H9 (cell line): Measurements from ENCODE around the gene TESPA1. TPM values are rescaled to one million over a fixed set of nuclear protein-coding genes. Genes with fewer than 3 reads are reported as not detected.

Source experiments
- DNase-seq: peaks from one replicate; pipeline ENCODE4 v3.0.0-alpha.2; 2017
- H2AFZ ChIP-seq: one replicate; pipeline ENCODE4 v1.6.1; 2013; ENCODE audit warnings: mild to moderate bottlenecking, low read length, control low read depth, moderate library complexity
- H2AK5ac ChIP-seq: 2 replicates; pipeline ENCODE4 v1.6.1; 2013; ENCODE audit warnings: low read length, control low read depth, mixed read lengths; ENCODE audit not compliant: insufficient read length
- H2BK120ac ChIP-seq: one replicate; pipeline ENCODE4 v1.6.1; 2013; ENCODE audit warnings: low read depth, mild to moderate bottlenecking, low read length, control low read depth, inconsistent platforms; ENCODE audit not compliant: poor library complexity, severe bottlenecking
- H2BK12ac ChIP-seq: 2 replicates; pipeline ENCODE4 v1.6.1; 2013; ENCODE audit warnings: low read length, control low read depth, mixed read lengths, low read depth; ENCODE audit not compliant: insufficient read length
- H2BK15ac ChIP-seq: 2 replicates; pipeline ENCODE4 v1.6.1; 2013; ENCODE audit warnings: low read depth, low read length, control low read depth
- H2BK20ac ChIP-seq: one replicate; pipeline ENCODE4 v1.6.1; 2013; ENCODE audit warnings: low read depth, mild to moderate bottlenecking, low read length, control low read depth, inconsistent platforms; ENCODE audit not compliant: poor library complexity, severe bottlenecking
- H2BK5ac ChIP-seq: 2 replicates; pipeline ENCODE4 v1.6.1; 2013; ENCODE audit warnings: low read length, control low read depth, mixed read lengths; ENCODE audit not compliant: insufficient read length
- H3K14ac ChIP-seq: 2 replicates; pipeline ENCODE4 v1.6.1; 2013; ENCODE audit warnings: low read length, control low read depth; ENCODE audit not compliant: insufficient read depth
- H3K18ac ChIP-seq: 2 replicates; pipeline ENCODE4 v1.6.1; 2013; ENCODE audit warnings: low read depth, mild to moderate bottlenecking, mixed read lengths, low read length, control low read depth; ENCODE audit not compliant: insufficient read length
- H3K23ac ChIP-seq: 2 replicates; pipeline ENCODE4 v1.6.1; 2013; ENCODE audit warnings: low read length, control low read depth, mixed read lengths, low read depth; ENCODE audit not compliant: insufficient read length
- H3K23me2 ChIP-seq: 2 replicates; pipeline ENCODE4 v1.6.1; 2013; ENCODE audit warnings: low read depth, mild to moderate bottlenecking, mixed read lengths, low read length, control low read depth; ENCODE audit not compliant: insufficient read length, poor library complexity, severe bottlenecking
- H3K27ac ChIP-seq: 2 replicates; pipeline ENCODE4 v1.5.1; 2013; ENCODE audit warnings: low read length, control low read depth, mixed read lengths, low read depth; ENCODE audit not compliant: insufficient read length
- H3K27me3 ChIP-seq: 2 replicates; pipeline ENCODE4 v1.6.1; 2013; ENCODE audit warnings: low read length, control low read depth, inconsistent platforms; ENCODE audit not compliant: insufficient read depth
- H3K4ac ChIP-seq: 2 replicates; pipeline ENCODE4 v1.6.1; 2013; ENCODE audit warnings: low read depth, mild to moderate bottlenecking, control low read depth, inconsistent platforms, low read length, moderate library complexity
- H3K4me1 ChIP-seq: 2 replicates; pipeline ENCODE4 v1.6.1; 2013; ENCODE audit warnings: low read length, control low read depth, inconsistent platforms; ENCODE audit not compliant: insufficient read depth
- H3K4me2 ChIP-seq: 2 replicates; pipeline ENCODE4 v1.6.1; 2013; ENCODE audit warnings: low read length, control low read depth, mixed read lengths; ENCODE audit not compliant: insufficient read length, insufficient read depth
- H3K56ac ChIP-seq: 2 replicates; pipeline ENCODE4 v1.6.1; 2013; ENCODE audit warnings: low read depth, mild to moderate bottlenecking, mixed read lengths, low read length, control low read depth; ENCODE audit not compliant: insufficient read length
- H3K79me1 ChIP-seq: 2 replicates; pipeline ENCODE4 v1.6.1; 2013; ENCODE audit warnings: low read depth, mild to moderate bottlenecking, moderate library complexity, low read length, control low read depth, inconsistent platforms; ENCODE audit not compliant: insufficient read depth, poor library complexity, severe bottlenecking
- H3K79me2 ChIP-seq: 2 replicates; pipeline ENCODE4 v1.6.1; 2013; ENCODE audit warnings: low read length, control low read depth, inconsistent platforms; ENCODE audit not compliant: insufficient read depth
- H3K9ac ChIP-seq: 2 replicates; pipeline ENCODE4 v1.6.1; 2013; ENCODE audit warnings: low read length, control low read depth, mixed read lengths; ENCODE audit not compliant: insufficient read length; ENCODE audit errors: extremely low read depth
- H3K9me3 ChIP-seq: one replicate; pipeline ENCODE4 v1.6.1; 2013; ENCODE audit warnings: low read depth, low read length, inconsistent platforms; ENCODE audit not compliant: control insufficient read depth
- H3T11ph ChIP-seq: one replicate; pipeline ENCODE4 v1.6.1; 2013; ENCODE audit warnings: mild to moderate bottlenecking, low read length, control low read depth, inconsistent platforms
- H4K20me1 ChIP-seq: one replicate; pipeline ENCODE4 v1.6.1; 2013; ENCODE audit not compliant: control insufficient read depth, insufficient read length, insufficient read depth
- H4K5ac ChIP-seq: 2 replicates; pipeline ENCODE4 v1.6.1; 2013; ENCODE audit warnings: low read depth, mild to moderate bottlenecking, mixed read lengths, low read length, control low read depth; ENCODE audit not compliant: insufficient read length
- H4K8ac ChIP-seq: replicated peaks from 2 replicates; pipeline ENCODE4 v1.6.1; 2013; ENCODE audit warnings: low read length, control low read depth, mixed read lengths, low read depth; ENCODE audit not compliant: insufficient read length
- H4K91ac ChIP-seq: 2 replicates; pipeline ENCODE4 v1.6.1; 2013; ENCODE audit warnings: low read depth, mild to moderate bottlenecking, moderate library complexity, mixed read lengths, low read length, control low read depth; ENCODE audit not compliant: insufficient read length
- H3K27ac Mint-ChIP-seq, 3 experiments: 2 replicates in 2 of 3; 3 replicates in 1 of 3; pipeline ENCODE4 v1.8.0; 2020 to 2021; ENCODE audit warnings: mixed read lengths in 3 of 3, mild to moderate bottlenecking in 1 of 3, moderate library complexity in 1 of 3
- H3K27me3 Mint-ChIP-seq: 2 replicates; pipeline ENCODE4 v1.8.0; 2021; ENCODE audit warnings: low read depth, mild to moderate bottlenecking, moderate library complexity, mixed read lengths
- H3K36me3 Mint-ChIP-seq, 3 experiments: 2 replicates in 2 of 3; 3 replicates in 1 of 3; pipeline ENCODE4 v1.8.0; 2020 to 2021; ENCODE audit warnings: low read depth in 3 of 3, mixed read lengths in 3 of 3; ENCODE audit not compliant: insufficient read depth in 1 of 3
- H3K4me1 Mint-ChIP-seq, 2 experiments: 2 replicates each; pipeline ENCODE4 v1.8.0; 2020; ENCODE audit warnings: mixed read lengths in 2 of 2
- H3K4me3 Mint-ChIP-seq, 2 experiments: 2 replicates in 1 of 2; 3 replicates in 1 of 2; pipeline ENCODE4 v1.8.0; 2020 to 2021; ENCODE audit warnings: mild to moderate bottlenecking in 2 of 2, mixed read lengths in 2 of 2, moderate library complexity in 1 of 2
- H3K9me3 Mint-ChIP-seq, 2 experiments: 2 replicates in 1 of 2; 3 replicates in 1 of 2; pipeline ENCODE4 v1.8.0; 2020; ENCODE audit warnings: mild to moderate bottlenecking in 2 of 2, mixed read lengths in 2 of 2, moderate library complexity in 1 of 2
- WGBS: extraction: QIAGEN DNeasy Blood & Tissue Kit; methylation state at CpG from one replicate; pipeline ENCODE4 v1.1.7; 2013; ENCODE audit warnings: missing lambda C conversion rate, low lambda C conversion rate, mixed read lengths; ENCODE audit not compliant: insufficient read length; ENCODE audit errors: extremely low coverage; 5-methylcytosine and 5-hydroxymethylcytosine counted together
- total RNA-seq: library from RNA; stranded (reverse); gene quantifications from 2 replicates; pipeline ENCODE4 v1.2.1, GENCODE V29; 2021
- TF ChIP-seq, protein P1 (sequence below): fragments of 200-600 bp; sonication (generic); conservative IDR thresholded peaks from 3 replicates; pipeline ENCODE4 v1.8.0; 2021; ENCODE audit warnings: antibody characterized with exemption, mild to moderate bottlenecking

The TESPA1 gene
- total RNA-seq, 1 experiment from 2014 or later: not detected

- Histone ChIP-seq H3K4me1 (no peaks in the 10 kb centered on the region; the same call in 1 of the 2 replicates), H2AK5ac (no peak overlapping the region), H3K4me2 (no peak overlapping the region), H3K4ac (no peak overlapping the region), H3K27ac (no peak overlapping the region), H3K9me3 (no peaks in the 10 kb centered on the region), H4K91ac (no peak overlapping the region), H3K23me2 (no peaks in the 10 kb centered on the region), H4K20me1 (no peaks in the 10 kb centered on the region), H3K27me3 (no peaks in the 10 kb centered on the region), H4K5ac (no peak overlapping the region), H2BK5ac (no peak overlapping the region), H2BK20ac (no peak overlapping the region), H3K79me1 (no peaks in the 10 kb centered on the region), H3K56ac (no peak overlapping the region), H2BK15ac (no peak overlapping the region), H2BK12ac (no peak overlapping the region), H4K8ac (no peak overlapping the region), H3K79me2 (no peaks in the 10 kb centered on the region), H2AFZ (no peak overlapping the region), H3K23ac (no peak overlapping the region), H3K14ac (no peak overlapping the region), H2BK120ac (no peak overlapping the region), H3K9ac (no peak overlapping the region), H3K18ac (no peak overlapping the region), H3T11ph (no peak overlapping the region)
- no peak for DNase-seq
- Mint-ChIP-seq H3K27ac (no peak overlapping the region), H3K9me3 (no peaks in the 10 kb centered on the region), H3K4me1 (peaks cover 14 to 15% of the 10 kb centered on the region in 2 experiments), H3K36me3 (no peaks in the 10 kb centered on the region), H3K27me3 (peaks cover 2% of the 10 kb centered on the region), H3K4me3 (no peak overlapping the region)
- WGBS: no CpG with 5 or more reads among the region's 5 CpGs
- TF ChIP-seq, protein P1, sequence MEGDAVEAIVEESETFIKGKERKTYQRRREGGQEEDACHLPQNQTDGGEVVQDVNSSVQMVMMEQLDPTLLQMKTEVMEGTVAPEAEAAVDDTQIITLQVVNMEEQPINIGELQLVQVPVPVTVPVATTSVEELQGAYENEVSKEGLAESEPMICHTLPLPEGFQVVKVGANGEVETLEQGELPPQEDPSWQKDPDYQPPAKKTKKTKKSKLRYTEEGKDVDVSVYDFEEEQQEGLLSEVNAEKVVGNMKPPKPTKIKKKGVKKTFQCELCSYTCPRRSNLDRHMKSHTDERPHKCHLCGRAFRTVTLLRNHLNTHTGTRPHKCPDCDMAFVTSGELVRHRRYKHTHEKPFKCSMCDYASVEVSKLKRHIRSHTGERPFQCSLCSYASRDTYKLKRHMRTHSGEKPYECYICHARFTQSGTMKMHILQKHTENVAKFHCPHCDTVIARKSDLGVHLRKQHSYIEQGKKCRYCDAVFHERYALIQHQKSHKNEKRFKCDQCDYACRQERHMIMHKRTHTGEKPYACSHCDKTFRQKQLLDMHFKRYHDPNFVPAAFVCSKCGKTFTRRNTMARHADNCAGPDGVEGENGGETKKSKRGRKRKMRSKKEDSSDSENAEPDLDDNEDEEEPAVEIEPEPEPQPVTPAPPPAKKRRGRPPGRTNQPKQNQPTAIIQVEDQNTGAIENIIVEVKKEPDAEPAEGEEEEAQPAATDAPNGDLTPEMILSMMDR: no peak
These were observed 4.2 kb downstream of the TESPA1 start for GRCh38 chr12:54980341-54980740.
